ENCODE data around the gene FBXL13.
"Not testable (repeated sequence)": the region's sequence is repeated elsewhere in the genome, so short reads cannot be mapped to it uniquely, and the experiment has no call there.

The FBXL13 gene

DNA sequence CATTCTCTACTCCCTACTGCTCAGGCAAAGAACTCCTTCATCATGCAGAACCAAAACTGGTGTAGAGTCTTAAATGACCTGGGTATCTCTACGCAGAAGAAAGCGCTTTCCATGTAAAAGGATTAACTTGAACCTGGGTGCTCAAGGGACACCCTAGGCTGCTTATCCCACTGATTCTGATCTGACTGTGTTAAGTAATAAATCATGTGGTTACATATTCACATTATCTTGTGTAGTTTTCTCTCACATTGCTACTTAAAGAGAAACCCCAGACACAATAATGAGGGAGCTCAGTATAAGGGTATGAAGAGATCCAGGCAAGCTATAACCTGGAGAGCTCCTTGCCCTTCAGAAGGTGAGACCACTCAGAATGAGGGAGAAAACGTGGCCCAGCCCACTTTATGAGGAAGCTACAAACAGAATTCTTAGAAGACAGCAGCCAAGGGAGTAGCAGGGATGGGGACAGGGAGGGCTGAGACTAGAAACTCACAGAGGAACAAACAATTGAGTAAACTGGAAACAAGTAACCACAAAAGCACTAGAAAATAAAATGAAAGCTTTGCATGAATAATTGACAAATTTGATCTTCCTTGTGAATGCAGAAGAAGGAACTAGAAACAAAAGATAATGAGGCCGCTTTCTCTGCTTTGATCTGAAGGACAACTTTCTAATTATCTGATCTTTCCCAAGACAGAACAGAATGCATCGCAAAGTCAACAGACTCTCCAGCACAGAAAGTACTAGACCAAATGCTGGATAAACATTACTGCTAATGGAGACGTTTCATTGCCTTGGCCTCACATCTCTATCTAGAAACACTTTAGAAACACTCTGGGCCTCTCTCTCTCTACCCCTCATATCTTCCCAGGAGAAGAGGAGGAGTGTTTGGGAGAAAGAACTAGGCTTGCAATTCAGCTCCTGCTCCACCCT lies 85.7 kb downstream of the FBXL13 start:
- FAIRE-seq = no peak
- no peak for DNase-seq (ENCODE audit: insufficient read length, low spot score)

DNA sequence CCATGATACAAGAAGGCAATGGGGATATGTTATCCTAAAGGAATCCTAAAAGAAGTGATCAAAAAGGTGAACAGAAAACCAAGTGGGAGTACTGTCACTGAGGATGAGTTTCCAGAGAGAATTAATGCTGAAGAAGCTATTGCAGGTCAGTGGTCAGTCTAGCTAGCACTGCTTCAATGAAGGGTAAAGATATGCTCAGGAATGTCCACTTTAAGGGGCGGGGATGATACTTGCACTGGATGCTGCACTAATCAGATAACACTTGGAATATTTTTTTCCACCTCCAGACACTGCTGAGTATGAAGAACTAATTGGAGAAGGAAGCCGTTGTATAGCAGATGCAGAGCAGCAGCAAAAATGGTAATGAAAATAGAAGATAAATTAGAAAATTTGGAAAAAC lies 86.5 kb downstream of the FBXL13 start:
- FAIRE-seq = no peak
- DNase-seq (ENCODE audit: insufficient read length, low spot score) = no peak

DNA sequence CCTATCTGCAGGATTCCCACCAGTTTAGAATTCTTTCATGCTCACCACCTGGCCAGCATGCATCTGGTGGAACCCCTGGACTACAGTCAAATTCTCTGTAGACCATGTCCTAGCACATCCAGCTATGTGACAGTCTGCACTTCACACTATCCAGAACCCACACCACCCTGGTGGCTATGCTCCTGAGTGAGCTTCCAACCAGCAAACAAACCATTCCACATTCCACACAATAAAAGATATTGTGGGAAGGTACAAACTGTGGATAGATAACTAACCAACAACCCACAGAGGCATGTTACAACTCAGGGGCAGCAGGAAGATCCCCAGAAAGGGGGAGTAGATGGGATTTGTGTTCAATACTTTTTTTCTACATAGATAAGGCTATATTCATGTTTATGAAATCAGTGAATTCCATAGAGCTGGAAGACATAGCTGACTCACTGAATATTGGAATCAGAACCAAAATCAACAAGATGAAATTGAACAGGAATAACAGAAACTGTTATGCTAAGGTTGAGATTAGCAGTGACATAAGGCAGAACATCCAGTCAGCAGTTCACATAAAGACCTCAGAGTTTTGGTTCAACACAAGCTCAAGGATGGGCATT lies 89.3 kb downstream of the FBXL13 start:
- no peak for FAIRE-seq
- DNase-seq (ENCODE audit: insufficient read length, low spot score) = no peak

DNA sequence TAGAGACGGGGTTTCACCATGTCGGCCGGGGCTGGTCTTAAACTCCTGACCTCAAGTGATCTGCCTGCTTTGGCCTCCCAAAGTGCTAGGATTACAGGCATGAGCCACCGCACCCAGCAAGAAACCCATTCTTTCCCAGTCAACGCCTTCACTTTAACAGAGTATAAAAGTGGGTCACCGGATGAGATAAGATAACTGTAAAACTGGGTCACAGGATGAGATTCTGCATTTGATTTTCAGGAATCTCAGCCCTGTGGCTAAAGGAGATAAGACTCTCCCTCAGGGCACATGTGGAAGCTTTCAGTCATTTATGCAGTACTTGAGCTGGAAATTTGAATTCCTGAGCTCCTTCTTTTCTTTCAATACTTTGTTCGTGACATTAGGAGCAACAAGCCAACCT lies 91.0 kb downstream of the FBXL13 start:
- DNase-seq (ENCODE audit: insufficient read length, low spot score) (no peak), FAIRE-seq (no peak)

DNA sequence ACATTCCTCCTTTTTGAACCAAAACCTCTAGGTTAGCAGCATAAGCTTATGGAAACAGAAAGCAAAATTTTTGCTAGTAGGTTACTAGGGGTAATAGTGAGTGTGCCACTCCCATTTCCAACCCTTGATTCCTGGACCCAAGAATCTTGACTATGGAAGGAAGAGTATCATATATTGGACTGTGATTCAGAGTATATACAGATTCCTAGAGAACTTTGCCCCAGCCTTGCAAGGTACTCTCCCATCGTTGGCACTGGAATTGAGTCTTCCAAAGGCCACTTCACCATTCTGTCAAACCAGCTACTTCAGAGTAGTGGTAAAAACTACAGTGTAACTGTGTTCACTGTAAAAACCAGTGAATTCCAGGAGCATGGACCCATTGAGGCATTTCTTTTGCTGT lies 92.4 kb downstream of the FBXL13 start:
- FAIRE-seq (no peak), DNase-seq (ENCODE audit: insufficient read length, low spot score) (no peak)

DNA sequence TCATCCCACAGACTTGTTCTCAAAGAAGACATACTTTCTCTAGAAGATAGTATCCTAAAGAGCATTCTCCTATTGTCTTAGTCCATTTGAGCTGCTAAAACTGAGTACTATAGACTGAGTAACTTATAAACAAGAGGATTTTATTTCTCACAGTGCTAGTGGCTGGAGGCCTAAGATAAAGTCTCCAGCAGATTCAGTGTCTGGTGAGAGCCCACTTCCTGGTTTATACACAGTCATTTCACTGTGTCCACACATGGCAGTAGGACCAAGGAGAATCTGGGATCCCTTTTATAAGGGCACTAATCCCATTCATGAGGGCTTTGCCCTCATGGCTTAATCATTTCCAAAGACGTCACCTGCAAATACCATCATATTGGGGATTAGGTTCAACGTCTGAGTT lies 93.1 kb downstream of the FBXL13 start:
- DNase-seq (ENCODE audit: insufficient read length, low spot score) = no peak
- FAIRE-seq = no peak

DNA sequence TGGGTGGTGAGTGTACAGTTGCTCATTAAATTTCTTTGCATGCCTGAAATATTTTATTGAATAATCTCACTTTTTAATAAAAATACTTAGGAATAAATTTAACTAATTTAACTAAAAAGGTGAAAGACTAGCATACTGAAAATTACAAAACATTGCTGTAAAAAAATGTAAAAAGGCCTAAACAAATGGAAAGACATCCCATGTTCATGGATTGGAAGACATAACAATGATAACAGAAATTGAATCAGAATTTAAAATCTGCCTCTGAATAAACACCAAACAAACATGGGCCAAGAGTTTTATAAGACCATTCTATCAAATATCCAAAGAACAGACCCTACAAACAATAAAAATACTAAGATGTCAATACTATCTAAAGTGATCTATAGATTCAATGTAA lies 94.9 kb downstream of the FBXL13 start:
- DNase-seq (ENCODE audit: insufficient read length, low spot score) (no peak), FAIRE-seq (no peak)

DNA sequence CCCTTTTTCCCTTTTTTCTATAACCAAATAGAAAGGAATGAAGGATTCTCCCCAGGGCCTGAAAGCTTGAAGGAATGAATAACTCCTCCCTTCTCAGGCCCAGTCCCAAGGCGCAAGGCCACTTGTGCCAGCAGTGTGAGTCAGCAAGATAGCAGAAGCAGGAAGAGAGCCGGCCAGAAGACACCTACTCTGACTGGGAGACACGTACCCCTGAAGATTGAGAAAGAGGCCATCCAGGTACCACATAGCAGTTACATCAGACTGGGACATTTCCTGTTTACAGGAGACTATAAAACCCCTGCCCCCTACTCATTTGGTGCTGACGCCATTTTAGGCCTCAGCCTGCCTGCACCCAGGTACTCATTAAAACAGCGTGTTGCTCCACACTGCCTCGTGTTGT lies 96.3 kb downstream of the FBXL13 start:
- no peak for DNase-seq (ENCODE audit: insufficient read length, low spot score)
- FAIRE-seq = no peak

DNA sequence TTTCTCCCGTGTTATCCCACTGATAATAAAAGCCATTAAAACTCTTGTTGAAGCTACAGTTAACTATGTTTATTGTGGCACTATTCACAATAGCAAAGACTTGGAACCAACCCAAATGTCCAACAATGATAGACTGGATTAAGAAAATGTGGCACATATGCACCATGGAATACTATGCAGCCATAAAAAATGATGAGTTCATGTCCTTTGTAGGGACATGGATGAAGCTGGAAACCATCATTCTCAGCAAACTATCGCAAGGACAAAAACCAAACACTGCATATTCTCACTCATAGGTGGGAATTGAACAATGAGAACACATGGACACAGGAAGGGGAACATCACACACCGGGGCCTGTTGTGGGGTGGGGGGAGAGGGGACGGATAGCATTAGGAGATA lies 97.0 kb downstream of the FBXL13 start:
- not testable (repeated sequence) for FAIRE-seq; DNase-seq (ENCODE audit: insufficient read length, low spot score)

DNA sequence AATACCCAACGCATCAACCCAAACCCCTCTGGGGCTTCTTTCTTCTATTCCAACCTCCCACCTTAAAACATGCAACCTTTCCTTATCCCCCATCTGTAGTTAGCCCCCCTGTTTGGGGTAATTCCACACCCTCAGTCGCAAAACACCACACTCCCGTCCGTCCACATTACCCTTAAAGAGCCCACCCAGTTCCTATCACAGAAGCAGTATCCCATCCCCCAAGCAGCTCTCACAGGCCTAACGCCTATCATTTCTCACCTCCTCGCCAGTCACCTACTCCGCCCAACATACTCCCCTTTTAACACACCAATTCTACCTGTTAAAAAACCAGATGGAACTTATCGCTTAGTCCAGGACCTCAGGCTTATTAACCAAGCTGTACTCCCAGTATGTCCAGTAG lies 98.1 kb downstream of the FBXL13 start:
- no peak for FAIRE-seq

DNA sequence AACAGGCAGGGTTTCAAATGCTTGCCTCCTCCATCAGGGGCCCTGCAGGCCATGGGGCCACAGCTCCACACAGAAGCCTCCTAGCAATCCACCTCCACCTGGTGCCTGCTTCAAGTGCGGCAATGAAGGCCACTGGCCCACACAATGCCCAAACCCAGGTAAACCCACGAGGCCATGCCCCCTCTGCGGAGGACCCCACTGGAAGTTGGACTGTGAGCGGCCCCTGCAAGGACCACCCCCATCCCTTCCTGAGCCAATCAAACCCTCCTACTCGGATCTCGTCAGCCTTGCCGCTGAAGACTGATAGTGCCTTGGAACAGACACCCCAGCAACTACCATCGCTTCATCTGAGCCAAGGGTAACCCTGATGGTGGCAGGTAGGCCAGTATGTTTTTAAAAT lies 98.7 kb downstream of the FBXL13 start:
- DNase-seq (ENCODE audit: insufficient read length, low spot score) (no peak), FAIRE-seq (no peak)

More for the DNA sequence above, 98.1 kb downstream of the FBXL13 start:
- DNase-seq (ENCODE audit: insufficient read length, low spot score) = no peak

DNA sequence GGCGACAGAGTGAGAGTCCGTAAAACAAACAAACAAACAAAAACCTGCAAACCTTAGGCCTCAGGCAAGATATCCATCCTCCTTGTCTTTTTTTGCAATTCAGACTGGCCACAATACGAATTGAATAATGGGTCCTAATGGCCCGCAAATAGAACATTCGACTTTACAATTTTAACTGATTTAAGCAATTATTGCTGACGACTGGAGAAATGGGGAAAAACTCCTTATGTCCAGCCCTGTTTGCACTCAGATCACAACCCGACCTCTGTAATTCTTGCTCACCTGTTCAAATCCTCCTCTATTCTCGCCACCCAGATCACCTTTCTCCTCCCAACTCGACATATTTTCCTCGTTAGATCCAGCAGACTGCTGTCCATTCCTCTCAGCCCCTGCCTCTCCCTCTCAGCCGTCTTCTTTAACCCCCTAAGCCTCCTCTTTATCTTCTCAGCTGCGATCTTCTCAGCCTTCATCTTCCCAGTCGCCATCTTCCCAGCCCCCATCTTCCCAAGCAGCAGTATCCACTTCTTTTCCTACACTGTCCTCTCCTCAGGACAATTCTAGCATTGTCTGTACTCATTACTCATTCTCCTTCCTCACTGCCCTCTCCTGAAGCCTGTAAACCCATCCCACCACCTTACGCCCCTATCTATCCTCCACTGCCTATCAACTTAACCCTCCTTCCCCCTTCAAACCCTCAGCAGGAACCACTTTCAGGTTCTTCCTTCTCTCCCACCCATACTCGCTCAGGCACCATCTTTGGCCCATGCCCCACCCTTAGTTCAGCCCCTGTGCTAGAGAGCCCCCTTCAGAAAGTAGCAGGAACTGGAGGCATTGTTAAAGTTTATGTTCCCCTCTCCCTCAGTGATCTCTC lies 100.0 kb downstream of the FBXL13 start:
- FAIRE-seq (no peak), DNase-seq (ENCODE audit: insufficient read length, low spot score) (no peak)

DNA sequence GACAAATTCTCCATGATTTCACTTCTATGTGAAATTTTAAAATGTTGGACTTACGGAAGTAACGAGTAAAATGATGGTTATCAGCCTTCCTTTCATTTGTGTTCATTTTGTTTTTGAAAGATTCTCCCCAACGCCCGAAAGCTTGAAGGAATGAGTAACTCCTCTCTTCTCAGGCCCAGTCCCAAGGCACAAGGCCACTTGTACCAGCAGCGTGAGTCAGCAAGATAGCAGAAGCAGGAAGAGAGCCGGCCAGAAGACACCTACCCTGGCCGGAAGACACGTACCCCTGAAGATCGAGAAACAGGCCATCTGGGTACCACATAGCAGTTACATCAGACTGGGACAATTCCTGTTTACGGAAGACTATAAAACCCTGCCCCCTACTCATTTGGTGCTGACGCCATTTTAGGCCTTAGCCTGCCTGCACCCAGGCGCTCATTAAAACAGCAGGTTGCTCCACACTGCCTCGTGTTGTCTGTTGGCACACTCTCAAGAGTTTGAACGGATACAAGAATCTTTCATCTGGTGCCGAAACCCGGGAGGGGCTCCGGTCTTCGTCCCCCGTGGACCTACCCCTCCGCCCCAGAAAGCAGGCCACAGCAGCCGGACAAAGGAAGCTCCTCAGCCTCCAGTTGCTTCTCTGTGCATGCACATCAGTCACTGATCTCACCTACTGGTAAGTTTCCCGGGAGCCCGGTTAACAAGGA lies 101.3 kb downstream of the FBXL13 start:
- FAIRE-seq (no peak), DNase-seq (ENCODE audit: insufficient read length, low spot score) (no peak)

DNA sequence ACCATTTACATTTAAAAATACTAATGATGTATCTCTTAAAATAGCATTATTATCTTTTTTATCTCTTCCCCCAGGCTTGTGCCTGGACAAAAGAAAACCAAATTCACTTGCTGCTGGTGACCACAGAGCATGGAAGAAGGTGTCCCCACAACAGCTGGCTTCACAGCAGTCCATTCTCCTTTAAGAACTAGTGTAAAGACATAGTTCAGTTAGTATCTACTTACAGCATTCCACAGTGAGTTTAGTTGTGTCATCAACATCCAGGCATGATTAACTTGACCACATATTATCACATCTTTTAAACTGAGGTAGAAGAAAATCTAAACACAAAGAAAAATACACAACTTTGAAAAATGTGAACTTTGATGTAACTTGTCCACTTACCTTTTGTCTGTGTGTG lies 106.8 kb downstream of the FBXL13 start:
- FAIRE-seq (no peak), DNase-seq (ENCODE audit: insufficient read length, low spot score) (no peak)

DNA sequence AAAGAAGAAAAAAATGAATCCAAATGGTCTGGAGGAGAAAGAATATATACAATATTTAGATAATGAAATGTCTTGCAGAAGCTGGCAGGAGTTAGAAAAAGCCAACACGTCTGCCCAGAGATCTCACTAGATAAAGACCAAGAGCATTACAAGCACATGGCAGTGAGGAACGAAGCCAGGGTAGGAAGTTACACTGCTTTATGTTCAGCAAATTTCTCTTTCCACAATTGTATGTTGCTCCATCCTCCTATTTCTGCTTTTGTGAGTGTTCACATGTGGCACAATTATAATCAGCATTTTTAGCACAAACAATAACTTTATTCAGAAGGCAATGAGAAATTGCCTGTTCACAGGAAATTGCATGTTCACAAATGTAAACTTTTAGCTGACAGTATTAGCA lies 108.1 kb downstream of the FBXL13 start:
- DNase-seq (ENCODE audit: insufficient read length, low spot score) (no peak), FAIRE-seq (no peak)

DNA sequence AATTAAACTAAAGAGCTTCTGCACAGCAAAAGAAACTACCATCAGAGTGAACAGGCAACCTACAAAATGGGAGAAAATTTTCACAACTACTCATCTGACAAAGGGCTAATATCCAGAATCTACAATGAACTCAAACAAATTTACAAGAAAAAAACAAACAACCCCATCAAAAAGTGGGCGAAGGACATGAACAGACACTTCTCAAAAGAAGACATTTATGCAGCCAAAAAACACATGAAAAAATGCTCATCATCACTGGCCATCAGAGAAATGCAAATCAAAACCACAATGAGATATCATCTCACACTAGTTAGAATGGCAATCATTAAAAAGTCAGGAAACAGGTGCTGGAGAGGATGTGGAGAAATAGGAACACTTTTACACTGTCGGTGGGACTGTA lies 112.6 kb downstream of the FBXL13 start:
- not testable (repeated sequence) for FAIRE-seq; DNase-seq (ENCODE audit: insufficient read length, low spot score)

DNA sequence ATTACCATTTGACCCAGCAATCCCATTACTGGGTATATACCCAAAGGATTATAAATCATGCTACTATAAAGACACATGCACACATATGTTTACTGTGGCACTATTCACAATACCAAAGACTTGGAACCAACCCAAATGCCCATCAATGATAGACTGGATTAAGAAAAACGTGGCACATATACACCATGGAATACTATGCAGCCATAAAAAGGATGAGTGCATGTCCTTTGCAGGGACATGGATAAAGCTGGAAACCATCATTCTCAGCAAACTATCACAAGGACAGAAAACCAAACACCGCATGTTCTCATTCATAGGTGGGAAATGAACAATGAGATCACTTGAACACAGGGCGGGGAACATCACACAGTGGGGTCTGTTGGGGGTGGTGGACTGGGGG lies 116.6 kb downstream of the FBXL13 start:
- not testable (repeated sequence) for FAIRE-seq

DNA sequence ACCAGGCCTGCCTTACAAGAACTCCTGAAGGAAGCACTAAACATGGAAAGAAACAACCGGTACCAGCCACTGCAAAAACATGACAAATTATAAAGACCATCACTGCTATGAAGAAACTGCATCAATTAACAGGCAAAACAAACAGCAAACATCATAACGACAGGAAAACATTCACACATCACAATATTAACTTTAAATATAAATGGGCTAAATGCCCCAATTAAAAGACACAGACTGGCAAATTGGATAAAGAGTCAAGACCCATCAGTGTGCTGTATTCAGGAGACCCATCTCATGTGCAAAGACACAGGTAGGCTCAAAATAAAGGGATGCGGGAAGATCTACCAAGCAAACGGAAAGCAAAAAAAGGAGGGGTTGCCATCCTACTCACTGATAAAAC lies 120.2 kb downstream of the FBXL13 start:
- not testable (repeated sequence) for FAIRE-seq; DNase-seq (ENCODE audit: insufficient read length, low spot score)

More for the DNA sequence above, 116.6 kb downstream of the FBXL13 start:
- DNase-seq (ENCODE audit: insufficient read length, low spot score) = not testable (repeated sequence)

DNA sequence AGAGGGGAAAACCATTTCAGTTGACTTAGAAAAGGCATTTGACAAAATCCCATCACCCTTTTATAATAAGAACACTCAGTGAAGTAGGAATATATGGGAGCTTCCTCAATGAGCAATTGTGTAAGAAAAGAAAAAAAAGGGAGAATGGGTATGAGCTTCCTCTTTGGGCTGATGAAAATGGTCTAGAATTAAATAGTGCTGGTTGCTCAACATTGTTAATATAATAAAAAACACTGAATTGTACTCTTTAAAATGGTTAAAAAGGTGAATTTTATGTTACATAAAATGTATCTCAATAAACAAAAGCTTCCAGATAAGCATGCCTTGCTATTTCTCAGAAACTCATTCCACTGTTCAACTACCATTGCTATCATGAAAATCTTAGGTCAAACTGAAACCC lies 121.2 kb downstream of the FBXL13 start:
- DNase-seq (ENCODE audit: insufficient read length, low spot score) (no peak), FAIRE-seq (no peak)

DNA sequence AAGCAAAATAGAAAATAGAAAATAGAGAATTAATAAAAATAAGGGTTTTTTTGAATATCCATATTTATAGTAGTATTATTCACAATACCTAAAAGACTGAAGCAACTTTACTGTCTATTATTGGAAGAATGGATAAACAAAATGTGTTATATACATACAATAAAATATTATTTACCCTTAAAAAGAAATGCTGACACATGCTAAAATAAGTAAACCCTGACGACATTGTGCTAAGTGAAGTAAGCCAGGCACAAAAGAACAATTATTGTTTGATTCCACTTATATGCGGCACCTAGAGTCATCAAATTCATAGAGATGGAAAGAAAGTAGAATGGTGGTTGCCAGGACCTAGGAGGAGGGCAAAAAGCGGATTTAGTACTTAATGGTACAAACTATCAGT lies 122.8 kb downstream of the FBXL13 start:
- no peak for DNase-seq (ENCODE audit: insufficient read length, low spot score)

DNA sequence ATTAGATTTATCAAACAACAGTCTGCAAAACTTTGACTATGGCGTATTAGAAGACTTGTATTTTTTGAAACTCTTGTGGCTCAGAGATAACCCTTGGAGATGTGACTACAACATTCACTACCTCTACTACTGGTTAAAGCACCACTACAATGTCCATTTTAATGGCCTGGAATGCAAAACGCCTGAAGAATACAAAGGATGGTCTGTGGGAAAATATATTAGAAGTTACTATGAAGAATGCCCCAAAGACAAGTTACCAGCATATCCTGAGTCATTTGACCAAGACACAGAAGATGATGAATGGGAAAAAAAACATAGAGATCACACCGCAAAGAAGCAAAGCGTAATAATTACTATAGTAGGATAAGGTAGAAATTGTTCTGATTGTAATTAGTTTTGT lies 130.4 kb downstream of the FBXL13 start:
- FAIRE-seq (no peak), DNase-seq (ENCODE audit: insufficient read length, low spot score) (no peak)

More for the DNA sequence above, 122.8 kb downstream of the FBXL13 start:
- FAIRE-seq = no peak
